GM19324 (cell line): ENCODE measurements around the gene PCDHB13.
"Not testable (repeated sequence)": the region's sequence is repeated elsewhere in the genome, so short reads cannot be mapped to it uniquely, and the experiment has no call there.

Source experiments
- ATAC-seq: cut with Tn5 transposase; IDR thresholded peaks from one replicate; pipeline ENCODE4 v1.9.1; 2021; ENCODE audit warnings: mild to moderate bottlenecking, moderate library complexity; ENCODE audit not compliant: unreplicated experiment, low FRiP score

The PCDHB13 gene

DNA sequence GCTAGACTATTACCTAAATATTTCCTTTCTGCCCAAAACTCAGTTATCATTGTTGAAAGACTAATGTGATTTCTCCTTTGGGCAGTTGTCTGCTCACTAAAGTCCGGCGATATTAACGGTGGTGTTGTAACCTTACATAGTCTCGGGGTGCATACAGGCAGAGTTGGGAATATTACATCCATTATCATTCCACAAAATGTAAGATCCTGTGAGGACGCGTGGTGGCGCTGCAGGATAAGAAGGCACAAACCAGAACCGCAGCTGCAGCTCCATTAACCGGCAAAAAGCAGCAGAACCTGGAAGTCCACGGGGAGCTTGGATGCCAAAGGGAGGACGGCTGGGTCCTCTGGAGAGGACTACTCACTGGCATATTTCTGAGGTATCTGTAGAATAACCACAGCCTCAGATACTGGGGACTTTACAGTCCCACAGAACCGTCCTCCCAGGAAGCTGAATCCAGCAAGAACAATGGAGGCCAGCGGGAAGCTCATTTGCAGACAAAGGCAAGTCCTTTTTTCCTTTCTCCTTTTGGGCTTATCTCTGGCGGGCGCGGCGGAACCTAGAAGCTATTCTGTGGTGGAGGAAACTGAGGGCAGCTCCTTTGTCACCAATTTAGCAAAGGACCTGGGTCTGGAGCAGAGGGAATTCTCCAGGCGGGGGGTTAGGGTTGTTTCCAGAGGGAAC lies at the start of gene PCDHB13:
TSS of gene PCDHB13 (plus strand) at position 264 of the 684 bp plus-strand sequence. CDS start at position 469, 205 bp downstream.
- not testable (repeated sequence) for ATAC-seq

DNA sequence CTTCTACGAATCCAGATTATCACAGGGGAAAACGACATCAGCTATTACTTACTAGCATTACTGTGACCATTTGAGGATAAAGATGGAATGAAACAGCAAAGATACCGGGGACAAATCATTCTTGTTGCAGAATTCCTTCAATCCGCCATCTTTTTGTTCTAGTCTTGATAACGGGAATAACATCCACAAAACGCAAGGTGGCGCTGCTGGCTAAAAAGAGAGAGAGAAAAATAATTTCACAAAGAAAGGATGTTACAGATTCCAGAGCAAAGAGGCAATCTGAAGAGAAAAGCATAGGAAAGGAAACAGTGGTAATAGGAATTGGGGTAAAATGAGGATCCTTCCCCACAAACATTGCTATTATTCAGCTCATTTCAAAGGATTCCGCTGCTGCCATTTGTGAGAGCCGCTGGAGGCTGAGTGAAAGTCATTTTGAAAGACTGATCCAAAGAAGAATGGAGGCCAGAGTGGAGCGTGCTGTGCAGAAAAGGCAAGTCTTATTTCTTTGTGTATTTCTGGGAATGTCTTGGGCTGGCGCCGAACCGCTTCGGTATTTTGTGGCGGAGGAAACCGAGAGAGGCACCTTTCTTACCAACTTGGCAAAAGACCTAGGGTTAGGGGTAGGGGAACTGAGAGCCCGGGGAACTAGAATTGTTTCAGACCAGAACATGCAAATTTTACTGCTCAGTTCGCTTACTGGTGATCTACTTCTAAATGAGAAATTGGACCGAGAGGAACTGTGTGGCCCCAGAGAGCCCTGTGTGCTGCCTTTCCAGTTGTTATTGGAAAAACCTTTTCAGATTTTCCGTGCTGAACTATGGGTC lies 41.1 kb upstream of the PCDHB13 start, which contains the start of gene PCDHB7:
TSS of gene PCDHB7 (plus strand) at position 264 of the 824 bp plus-strand sequence. CDS start at position 456, 192 bp downstream.
- ATAC-seq, result no peak

- ATAC-seq, result not testable (repeated sequence)
Observed at GRCh38 chr5:141174291-141175104, 39.2 kb upstream of the PCDHB13 start.

GRCh38 chr5:141175933-141176332 lies 37.8 kb upstream of the PCDHB13 start:
- no peak for ATAC-seq

DNA sequence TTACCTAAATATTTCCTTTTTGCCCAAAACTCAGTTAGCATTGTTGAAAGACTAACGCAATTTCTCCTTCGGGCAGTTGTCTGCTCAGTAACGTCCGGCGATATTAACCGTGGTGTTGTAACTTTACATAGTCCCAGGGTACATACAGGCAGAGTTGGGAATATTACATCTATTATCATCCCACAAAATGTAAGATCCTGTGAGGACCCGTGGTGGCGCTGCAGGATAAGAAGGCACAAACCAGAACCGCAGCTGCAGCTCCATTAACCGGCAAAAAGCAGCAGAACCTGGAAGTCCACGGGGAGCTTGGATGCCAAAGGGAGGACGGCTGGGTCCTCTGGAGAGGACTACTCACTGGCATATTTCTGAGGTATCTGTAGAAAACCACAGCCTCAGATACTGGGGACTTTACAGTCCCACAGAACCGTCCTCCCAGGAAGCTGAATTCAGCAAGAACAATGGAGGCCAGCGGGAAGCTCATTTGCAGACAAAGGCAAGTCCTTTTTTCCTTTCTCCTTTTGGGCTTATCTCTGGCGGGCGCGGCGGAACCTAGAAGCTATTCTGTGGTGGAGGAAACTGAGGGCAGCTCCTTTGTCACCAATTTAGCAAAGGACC lies 36.0 kb upstream of the PCDHB13 start, which contains the start of gene PCDHB8:
TSS of gene PCDHB8 (plus strand) at position 214 of the 615 bp plus-strand sequence. CDS start at position 459, 245 bp downstream.
- not testable (repeated sequence) for ATAC-seq

GRCh38 chr5:141179371-141179770 lies 34.3 kb upstream of the PCDHB13 start:
- not testable (repeated sequence) for ATAC-seq

GRCh38 chr5:141179876-141180275 lies 33.8 kb upstream of the PCDHB13 start:
- not testable (repeated sequence) for ATAC-seq

- ATAC-seq, result no peak
Observed at GRCh38 chr5:141180313-141180712, 33.4 kb upstream of the PCDHB13 start.

DNA sequence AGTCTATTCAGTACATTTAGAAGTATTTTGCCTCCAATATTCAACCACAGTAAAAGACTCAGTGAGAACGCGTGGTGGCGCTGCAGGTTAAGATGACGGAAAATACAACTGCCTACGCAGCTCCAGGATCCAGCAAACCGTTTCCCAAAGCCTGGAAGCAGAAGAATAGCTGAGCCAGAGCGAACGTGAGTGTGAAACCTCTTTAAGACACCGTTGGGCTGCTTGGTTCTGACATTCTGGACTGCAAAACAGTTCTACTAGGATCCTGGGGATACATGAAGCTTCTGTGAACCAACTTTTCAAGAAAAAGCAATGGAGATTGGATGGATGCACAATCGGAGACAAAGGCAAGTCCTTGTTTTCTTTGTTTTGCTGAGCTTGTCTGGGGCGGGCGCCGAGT lies 31.5 kb upstream of the PCDHB13 start, which contains the start of gene PCDHB16:
TSS of gene PCDHB16 (plus strand) at position 140 of the 400 bp plus-strand sequence. CDS start at position 313, 173 bp downstream.
- no peak for ATAC-seq

DNA sequence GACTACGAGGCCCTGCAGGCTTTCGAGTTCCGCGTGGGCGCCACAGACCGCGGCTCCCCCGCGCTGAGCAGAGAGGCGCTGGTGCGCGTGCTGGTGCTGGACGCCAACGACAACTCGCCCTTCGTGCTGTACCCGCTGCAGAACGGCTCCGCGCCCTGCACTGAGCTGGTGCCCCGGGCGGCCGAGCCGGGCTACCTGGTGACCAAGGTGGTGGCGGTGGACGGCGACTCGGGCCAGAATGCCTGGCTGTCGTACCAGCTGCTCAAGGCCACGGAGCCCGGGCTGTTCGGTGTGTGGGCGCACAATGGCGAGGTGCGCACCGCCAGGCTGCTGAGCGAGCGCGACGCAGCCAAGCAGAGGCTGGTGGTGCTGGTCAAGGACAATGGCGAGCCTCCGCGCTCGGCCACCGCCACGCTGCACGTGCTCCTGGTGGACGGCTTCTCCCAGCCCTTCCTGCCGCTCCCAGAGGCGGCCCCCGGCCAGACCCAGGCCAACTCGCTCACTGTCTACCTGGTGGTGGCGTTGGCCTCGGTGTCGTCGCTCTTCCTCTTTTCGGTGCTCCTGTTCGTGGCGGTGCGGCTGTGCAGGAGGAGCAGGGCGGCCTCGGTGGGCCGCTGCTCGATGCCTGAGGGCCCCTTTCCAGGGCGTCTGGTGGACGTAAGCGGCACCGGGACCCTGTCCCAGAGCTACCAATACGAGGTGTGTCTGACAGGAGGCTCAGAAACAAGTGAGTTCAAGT lies 29.4 kb upstream of the PCDHB13 start:
- not testable (repeated sequence) for ATAC-seq

DNA sequence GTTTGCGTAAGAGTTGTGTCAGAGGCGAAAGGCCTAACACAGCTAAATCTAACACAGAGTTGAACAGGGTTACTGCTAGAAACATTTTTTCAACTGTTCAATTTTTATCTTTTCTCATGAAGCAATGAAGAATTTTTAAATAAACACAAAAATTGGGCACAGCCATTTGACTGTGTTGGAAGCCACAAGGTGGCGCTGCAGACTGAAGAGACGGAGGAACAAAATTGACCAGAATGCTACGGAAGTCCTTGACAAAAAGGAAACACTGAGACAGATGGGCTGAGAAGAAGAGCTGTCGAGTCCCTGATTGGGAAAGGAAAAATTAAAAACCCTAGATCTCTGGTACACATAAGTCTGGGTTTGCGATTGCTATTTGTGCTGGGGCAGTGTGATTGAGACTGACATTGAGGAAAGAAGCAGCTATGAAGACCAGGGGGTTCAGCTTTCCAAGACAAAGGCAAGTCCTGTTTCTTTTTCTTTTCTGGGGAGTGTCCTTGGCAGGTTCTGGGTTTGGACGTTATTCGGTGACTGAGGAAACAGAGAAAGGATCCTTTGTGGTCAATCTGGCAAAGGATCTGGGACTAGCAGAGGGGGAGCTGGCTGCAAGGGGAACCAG lies 26.7 kb upstream of the PCDHB13 start, which contains the start of gene PCDHB9:
TSS of gene PCDHB9 (plus strand) at position 265 of the 616 bp plus-strand sequence. CDS start at position 423, 158 bp downstream.
- no peak for ATAC-seq

DNA sequence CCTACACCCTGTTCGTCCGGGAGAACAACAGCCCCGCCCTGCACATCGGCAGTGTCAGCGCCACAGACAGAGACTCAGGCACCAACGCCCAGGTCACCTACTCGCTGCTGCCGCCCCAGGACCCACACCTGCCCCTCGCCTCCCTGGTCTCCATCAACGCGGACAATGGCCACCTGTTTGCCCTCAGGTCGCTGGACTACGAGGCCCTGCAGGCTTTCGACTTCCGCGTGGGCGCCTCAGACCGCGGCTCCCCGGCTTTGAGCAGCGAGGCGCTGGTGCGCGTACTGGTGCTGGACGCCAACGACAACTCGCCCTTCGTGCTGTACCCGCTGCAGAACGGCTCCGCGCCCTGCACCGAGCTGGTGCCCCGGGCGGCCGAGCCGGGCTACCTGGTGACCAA lies 25.0 kb upstream of the PCDHB13 start:
- not testable (repeated sequence) for ATAC-seq

GRCh38 chr5:141189131-141189530 lies 24.6 kb upstream of the PCDHB13 start:
- not testable (repeated sequence) for ATAC-seq

DNA sequence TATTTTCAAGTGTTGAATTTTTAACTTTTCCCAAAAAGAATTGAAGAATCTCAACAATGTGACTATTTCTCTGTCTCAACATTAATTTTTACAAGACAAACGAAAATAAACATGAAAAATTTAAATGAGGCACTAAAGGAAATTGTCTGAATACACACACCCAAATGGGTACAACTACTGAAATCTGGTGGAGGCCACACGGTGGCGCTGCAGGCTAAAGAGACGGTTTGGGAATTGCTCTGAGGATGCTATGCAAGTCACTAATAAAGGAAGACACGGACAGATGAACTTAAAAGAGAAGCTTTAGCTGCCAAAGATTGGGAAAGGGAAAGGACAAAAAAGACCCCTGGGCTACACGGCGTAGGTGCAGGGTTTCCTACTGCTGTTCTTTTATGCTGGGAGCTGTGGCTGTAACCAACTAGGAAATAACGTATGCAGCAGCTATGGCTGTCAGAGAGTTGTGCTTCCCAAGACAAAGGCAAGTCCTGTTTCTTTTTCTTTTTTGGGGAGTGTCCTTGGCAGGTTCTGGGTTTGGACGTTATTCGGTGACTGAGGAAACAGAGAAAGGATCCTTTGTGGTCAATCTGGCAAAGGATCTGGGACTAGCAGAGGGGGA lies 21.5 kb upstream of the PCDHB13 start, which contains the start of gene PCDHB10:
TSS of gene PCDHB10 (plus strand) at position 244 of the 616 bp plus-strand sequence. CDS start at position 444, 200 bp downstream.
- no peak for ATAC-seq

DNA sequence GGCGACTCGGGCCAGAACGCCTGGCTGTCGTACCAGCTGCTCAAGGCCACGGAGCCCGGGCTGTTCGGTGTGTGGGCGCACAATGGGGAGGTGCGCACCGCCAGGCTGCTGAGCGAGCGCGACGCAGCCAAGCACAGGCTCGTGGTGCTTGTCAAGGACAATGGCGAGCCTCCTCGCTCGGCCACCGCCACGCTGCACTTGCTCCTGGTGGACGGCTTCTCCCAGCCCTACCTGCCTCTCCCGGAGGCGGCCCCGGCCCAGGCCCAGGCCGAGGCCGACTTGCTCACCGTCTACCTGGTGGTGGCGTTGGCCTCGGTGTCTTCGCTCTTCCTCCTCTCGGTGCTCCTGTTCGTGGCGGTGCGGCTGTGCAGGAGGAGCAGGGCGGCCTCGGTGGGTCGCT lies 19.4 kb upstream of the PCDHB13 start:
- not testable (repeated sequence) for ATAC-seq

DNA sequence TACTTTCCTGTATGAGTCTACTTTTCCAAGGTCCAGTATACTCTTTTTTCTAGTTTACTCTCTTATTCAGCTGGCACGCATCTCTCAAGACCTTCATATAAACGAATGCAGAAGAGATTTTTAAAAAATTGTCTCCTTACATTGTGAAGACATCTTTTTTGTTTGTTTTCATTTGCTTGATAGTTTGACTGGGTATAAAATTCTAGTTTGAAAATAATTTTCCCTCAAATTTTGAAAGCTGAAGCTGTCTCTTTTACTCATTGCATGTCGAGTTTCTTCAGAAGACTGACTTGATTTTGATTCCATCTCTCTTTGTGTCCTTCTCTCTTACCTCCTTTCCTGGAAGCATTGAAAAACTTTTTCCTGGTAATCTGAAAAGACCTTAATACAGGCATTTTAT lies 17.4 kb upstream of the PCDHB13 start:
- ATAC-seq, result no peak

DNA sequence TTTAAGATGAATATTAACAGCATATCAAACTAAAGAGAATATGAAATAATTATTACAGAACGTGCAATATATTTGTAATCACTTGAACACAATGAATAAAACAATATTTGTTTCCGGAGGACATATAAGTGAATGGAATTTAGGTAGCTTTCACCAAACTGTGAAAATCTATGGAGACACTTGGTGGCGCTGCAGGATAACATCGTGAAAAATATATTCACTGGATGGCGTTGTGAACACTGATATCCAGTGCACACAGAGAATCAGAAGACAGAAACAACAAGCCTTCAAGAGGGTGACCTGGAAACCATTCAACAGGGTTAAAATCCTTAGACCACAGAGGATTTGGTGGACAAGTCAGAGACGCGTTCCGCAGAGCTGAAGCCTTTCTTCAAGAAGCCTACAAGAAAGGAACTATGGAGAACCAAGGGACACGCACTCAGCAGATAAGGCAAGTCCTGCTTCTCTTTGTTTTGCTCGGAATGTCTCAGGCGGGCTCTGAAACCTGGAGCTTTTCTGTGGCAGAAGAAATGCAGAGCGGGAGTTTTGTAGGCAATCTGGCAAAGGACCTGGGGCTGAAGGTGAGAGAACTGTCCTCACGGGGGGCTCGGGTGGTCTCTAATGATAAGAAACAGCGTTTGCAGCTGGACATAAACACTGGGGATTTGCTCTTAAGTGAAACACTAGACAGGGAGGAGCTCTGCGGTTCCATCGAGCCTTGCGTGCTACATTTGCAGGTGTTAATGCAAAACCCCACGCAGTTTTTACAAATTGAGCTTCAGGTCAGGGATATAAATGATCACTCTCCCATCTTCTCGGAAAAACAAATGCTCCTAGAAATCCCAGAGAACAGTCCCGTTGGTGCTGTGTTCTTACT lies 14.1 kb upstream of the PCDHB13 start, which contains the start of gene PCDHB11:
TSS of gene PCDHB11 (plus strand) at position 269 of the 877 bp plus-strand sequence. CDS start at position 417, 148 bp downstream.
- ATAC-seq, result no peak
